ENCODE data around the gene RPS6KA4. TPM values are rescaled to one million over a fixed set of nuclear protein-coding genes. Genes with fewer than 3 reads are reported as not detected.

RPS6KA4 gene
- total and polyA plus RNA-seq, 2 of the 13 experiments (the other 11 are each of a cell fraction or from before 2014, with no cell fraction given) = 8.9 to 14.2 TPM

DNA sequence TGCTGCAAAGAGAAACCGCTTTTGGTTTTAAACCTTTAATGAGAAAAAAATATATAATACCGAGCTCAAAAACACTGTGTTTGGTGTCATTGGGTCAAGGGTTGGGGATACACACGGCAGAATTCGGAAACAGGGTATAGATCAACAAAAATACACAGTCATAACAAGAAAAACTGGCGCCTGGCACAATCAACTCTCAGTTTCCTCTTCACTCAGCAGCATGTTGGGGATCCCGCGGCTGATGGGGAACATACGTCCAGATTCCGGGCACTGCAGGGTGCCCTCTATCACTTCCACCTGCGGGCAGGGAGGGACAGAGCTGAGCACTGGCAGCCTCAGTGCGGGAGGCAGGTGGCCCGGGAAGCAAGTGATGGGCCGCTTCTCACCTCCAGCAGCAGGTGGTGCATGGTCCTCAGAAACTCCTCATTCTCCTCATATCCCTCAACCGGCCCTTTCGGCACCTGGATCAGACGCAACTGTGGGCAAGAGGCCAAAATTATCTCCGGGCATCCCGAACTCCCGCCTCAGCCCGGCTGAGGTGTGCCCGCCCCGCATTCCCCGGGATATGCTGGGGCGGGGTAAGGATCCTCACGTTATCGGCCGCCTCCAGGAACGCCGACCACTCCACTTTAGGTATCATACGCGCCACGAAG, 42.2 kb upstream of the RPS6KA4 start (continued):
- TF ChIP-seq ZNF629 (CRISPR knock-in tag; conservative IDR thresholded peaks at IDR 0.05) (no peak), PLRG1 (conservative IDR thresholded peaks at IDR 0.05) (no peak), NFYC (CRISPR knock-in tag; IDR thresholded peaks at IDR 0.05) (no peak), ZNF383 (CRISPR knock-in tag; IDR thresholded peaks at IDR 0.05; ENCODE audit: borderline replicate concordance) (no peak), ZNF3 (CRISPR knock-in tag; IDR thresholded peaks at IDR 0.05) (0 out of 2 replicates have a peak, but pooled peaks have one; percentile 18), RBM22 (optimal IDR thresholded peaks at IDR 0.05; ENCODE audit: low read length) (peak; percentile 72), CBX1 (IDR thresholded peaks at IDR 0.05; ENCODE audit: low read depth) (no peak), TEAD2 (CRISPR knock-in tag; IDR thresholded peaks at IDR 0.05) (0 out of 2 replicates have a peak, but pooled peaks have one; percentile 10), MEF2D (CRISPR knock-in tag; IDR thresholded peaks at IDR 0.05) (no peak), POLR2G (IDR thresholded peaks at IDR 0.05; ENCODE audit: low read depth, low read length) (no peak), ZNF766 (CRISPR knock-in tag; IDR thresholded peaks at IDR 0.05; ENCODE audit: borderline replicate concordance) (no peak), CREB1 (IDR thresholded peaks at IDR 0.05) (no peak), CREB1 (CRISPR knock-in tag; IDR thresholded peaks at IDR 0.05) (no peak), BRCA1 (CRISPR knock-in tag; IDR thresholded peaks at IDR 0.05) (no peak), PHF20 (CRISPR knock-in tag; IDR thresholded peaks at IDR 0.05) (no peak), FOXO1 (CRISPR knock-in tag; IDR thresholded peaks at IDR 0.05) (no peak), ZNF598 (CRISPR knock-in tag; IDR thresholded peaks at IDR 0.05; ENCODE audit: borderline replicate concordance) (no peak), MBD4 (IDR thresholded peaks at IDR 0.05; ENCODE audit: borderline replicate concordance, low read length) (no peak), PTBP1 (IDR thresholded peaks at IDR 0.05; ENCODE audit: low read depth, low read length, poor library complexity, severe bottlenecking) (no peak), RAD21 (CRISPR knock-in tag; IDR thresholded peaks at IDR 0.05) (peak; percentile 49; the same call in 1 of the 2 replicates), ATF7-NPFF (CRISPR knock-in tag; IDR thresholded peaks at IDR 0.05; ENCODE audit: low read depth) (peak; percentile 50; the same call in 1 of the 2 replicates)
- TF ChIP-seq, protein P1, sequence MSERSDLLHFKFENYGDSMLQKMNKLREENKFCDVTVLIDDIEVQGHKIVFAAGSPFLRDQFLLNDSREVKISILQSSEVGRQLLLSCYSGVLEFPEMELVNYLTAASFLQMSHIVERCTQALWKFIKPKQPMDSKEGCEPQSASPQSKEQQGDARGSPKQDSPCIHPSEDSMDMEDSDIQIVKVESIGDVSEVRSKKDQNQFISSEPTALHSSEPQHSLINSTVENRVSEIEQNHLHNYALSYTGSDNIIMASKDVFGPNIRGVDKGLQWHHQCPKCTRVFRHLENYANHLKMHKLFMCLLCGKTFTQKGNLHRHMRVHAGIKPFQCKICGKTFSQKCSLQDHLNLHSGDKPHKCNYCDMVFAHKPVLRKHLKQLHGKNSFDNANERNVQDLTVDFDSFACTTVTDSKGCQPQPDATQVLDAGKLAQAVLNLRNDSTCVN (CRISPR knock-in tag; IDR thresholded peaks at IDR 0.05; ENCODE audit: borderline replicate concordance) = no peak
- TF ChIP-seq, protein P2, sequence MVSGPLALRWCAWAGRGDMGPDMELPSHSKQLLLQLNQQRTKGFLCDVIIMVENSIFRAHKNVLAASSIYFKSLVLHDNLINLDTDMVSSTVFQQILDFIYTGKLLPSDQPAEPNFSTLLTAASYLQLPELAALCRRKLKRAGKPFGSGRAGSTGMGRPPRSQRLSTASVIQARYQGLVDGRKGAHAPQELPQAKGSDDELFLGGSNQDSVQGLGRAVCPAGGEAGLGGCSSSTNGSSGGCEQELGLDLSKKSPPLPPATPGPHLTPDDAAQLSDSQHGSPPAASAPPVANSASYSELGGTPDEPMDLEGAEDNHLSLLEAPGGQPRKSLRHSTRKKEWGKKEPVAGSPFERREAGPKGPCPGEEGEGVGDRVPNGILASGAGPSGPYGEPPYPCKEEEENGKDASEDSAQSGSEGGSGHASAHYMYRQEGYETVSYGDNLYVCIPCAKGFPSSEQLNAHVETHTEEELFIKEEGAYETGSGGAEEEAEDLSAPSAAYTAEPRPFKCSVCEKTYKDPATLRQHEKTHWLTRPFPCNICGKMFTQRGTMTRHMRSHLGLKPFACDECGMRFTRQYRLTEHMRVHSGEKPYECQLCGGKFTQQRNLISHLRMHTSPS (CRISPR knock-in tag; IDR thresholded peaks at IDR 0.05; ENCODE audit: low read depth) = no peak
- TF ChIP-seq, protein P3, sequence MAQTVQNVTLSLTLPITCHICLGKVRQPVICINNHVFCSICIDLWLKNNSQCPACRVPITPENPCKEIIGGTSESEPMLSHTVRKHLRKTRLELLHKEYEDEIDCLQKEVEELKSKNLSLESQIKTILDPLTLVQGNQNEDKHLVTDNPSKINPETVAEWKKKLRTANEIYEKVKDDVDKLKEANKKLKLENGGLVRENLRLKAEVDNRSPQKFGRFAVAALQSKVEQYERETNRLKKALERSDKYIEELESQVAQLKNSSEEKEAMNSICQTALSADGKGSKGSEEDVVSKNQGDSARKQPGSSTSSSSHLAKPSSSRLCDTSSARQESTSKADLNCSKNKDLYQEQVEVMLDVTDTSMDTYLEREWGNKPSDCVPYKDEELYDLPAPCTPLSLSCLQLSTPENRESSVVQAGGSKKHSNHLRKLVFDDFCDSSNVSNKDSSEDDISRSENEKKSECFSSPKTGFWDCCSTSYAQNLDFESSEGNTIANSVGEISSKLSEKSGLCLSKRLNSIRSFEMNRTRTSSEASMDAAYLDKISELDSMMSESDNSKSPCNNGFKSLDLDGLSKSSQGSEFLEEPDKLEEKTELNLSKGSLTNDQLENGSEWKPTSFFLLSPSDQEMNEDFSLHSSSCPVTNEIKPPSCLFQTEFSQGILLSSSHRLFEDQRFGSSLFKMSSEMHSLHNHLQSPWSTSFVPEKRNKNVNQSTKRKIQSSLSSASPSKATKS (CRISPR knock-in tag; IDR thresholded peaks at IDR 0.05) = no peak
- TF ChIP-seq, protein P4, sequence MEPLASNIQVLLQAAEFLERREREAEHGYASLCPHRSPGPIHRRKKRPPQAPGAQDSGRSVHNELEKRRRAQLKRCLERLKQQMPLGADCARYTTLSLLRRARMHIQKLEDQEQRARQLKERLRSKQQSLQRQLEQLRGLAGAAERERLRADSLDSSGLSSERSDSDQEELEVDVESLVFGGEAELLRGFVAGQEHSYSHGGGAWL (CRISPR knock-in tag; IDR thresholded peaks at IDR 0.05) = no peak
- TF ChIP-seq, protein P5, sequence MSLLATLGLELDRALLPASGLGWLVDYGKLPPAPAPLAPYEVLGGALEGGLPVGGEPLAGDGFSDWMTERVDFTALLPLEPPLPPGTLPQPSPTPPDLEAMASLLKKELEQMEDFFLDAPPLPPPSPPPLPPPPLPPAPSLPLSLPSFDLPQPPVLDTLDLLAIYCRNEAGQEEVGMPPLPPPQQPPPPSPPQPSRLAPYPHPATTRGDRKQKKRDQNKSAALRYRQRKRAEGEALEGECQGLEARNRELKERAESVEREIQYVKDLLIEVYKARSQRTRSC (CRISPR knock-in tag; IDR thresholded peaks at IDR 0.05; ENCODE audit: low read depth) = no peak
